C4-2B (cell line): ENCODE measurements around the gene DPEP2.
"Not testable (repeated sequence)": the region's sequence is repeated elsewhere in the genome, so short reads cannot be mapped to it uniquely, and the experiment has no call there.

ENCODE experiments used
- H3K27ac ChIP-seq: fragments of 450-650 bp; 2 replicates; pipeline ENCODE4 v1.5.1; 2017
- ZFX ChIP-seq: fragments of 450-650 bp; IDR thresholded peaks from 2 replicates; pipeline ENCODE4 v1.6.1; 2017
- TF ChIP-seq, protein P1 (sequence below): fragments of 450-650 bp; conservative IDR thresholded peaks from 2 replicates; pipeline ENCODE4 v1.5.1; 2017; ENCODE audit warnings: mild to moderate bottlenecking

The DPEP2 gene

DNA sequence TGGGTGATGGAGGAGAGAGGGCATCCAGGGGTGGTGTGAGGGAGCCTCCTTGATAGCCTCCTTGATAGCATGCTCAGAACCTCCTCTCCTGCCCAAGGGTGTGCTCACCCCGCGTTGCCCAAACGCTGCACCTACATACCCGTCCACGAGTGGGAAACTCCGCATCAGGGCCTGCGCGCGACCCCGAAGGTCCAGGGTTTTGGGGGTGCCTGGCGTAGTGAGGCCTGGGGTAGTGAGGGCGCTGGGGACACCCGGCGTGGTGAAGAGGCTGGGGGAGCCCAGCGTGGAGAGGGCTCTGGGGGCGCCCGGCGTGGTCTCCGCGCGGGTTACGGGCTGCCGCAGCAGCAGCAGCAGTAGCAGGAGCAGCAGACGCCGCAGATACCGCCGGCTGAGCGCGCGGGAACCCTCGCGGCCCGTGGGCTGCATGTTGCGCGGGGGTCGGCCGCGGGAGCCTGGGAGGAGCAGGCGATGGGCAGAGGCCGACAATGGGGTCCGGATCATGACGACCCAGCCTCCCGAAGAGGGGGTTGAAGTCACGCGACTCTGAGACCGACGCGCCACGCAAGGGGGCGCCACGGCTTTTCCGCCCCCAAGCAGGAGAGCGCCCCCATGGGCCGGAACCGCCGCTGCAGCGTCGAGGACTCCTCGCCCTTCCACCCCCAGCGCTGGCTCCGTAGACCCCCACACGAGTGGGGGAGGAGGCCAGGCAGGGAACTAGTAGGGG lies 19.2 kb downstream of the DPEP2 start, which contains the start of gene DPEP3:
Gene DPEP3, minus strand, starts transcription at position 545 of the 724 bp plus-strand sequence. Its CDS starts 119 bp downstream, at position 426.
- TF ChIP-seq, protein P1, sequence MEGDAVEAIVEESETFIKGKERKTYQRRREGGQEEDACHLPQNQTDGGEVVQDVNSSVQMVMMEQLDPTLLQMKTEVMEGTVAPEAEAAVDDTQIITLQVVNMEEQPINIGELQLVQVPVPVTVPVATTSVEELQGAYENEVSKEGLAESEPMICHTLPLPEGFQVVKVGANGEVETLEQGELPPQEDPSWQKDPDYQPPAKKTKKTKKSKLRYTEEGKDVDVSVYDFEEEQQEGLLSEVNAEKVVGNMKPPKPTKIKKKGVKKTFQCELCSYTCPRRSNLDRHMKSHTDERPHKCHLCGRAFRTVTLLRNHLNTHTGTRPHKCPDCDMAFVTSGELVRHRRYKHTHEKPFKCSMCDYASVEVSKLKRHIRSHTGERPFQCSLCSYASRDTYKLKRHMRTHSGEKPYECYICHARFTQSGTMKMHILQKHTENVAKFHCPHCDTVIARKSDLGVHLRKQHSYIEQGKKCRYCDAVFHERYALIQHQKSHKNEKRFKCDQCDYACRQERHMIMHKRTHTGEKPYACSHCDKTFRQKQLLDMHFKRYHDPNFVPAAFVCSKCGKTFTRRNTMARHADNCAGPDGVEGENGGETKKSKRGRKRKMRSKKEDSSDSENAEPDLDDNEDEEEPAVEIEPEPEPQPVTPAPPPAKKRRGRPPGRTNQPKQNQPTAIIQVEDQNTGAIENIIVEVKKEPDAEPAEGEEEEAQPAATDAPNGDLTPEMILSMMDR, result no peak; the same call in 1 of the 2 replicates
- TF ChIP-seq ZFX, result no peak

DNA sequence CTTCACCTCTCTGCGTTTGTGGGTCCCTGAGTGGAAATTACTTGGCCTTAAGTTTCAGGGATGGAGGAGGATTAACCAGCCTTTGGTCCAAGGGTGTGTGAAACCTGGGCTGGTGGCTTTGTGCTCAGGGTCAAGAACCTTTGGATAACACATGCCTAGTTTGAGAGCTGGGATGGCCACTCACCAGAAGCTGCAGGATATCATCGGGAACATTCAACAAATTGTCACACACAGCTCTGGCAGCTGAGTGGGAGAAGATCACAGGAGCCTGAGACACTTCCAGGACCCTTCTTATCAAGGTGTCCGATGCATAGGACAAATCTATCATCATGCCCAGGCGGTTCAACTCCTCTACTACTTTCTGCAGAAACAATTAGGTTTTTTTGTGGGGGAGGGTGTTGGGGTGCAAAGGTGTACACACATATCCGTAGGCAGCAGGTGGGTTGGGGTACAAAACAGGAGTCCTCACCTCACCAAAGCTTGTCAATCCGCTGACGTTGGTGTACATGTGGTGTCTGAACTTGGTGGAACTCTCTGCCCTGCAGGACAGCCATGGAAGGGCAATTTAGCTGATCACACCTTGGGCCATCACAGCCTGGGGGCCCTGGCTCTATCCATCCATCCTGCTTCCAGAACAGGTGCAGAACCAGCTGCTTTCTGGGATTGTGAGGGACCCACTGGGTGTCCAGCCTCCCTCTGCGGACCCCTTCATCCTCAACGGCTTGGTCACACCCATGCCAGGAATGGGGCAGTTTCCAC lies 21.6 kb downstream of the DPEP2 start:
- no peak overlapping the region for H3K27ac ChIP-seq

More for the DNA sequence above, 19.2 kb downstream of the DPEP2 start, which contains the start of gene DPEP3:
- no peak within 1 kb of the TSS for H3K27ac ChIP-seq

DNA sequence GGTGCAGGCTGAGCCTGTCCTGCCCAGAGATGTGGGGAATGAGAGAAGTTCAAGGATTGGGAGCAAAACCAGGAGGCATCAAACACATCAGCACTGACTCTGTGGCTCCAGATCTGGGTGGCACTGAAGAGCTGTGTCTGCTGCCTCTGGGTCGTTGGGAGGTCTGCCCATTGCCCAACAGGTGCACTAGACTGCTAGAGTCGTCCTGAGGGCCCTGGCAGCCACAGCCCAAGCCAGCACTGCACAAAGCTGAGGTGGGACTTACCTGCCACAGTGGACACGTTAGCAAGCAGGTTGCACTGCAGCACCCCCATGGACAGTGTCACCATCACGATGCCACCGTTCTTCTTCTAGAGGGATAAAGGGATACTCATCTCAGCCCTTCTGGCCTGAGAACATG lies 22.3 kb downstream of the DPEP2 start:
- TF ChIP-seq ZFX, result no peak
- TF ChIP-seq, protein P1, result no peak
- H3K27ac ChIP-seq, result no peak overlapping the region

More for the DNA sequence above, 21.6 kb downstream of the DPEP2 start:
- no peak for TF ChIP-seq ZFX
- TF ChIP-seq, protein P1, result no peak

DNA sequence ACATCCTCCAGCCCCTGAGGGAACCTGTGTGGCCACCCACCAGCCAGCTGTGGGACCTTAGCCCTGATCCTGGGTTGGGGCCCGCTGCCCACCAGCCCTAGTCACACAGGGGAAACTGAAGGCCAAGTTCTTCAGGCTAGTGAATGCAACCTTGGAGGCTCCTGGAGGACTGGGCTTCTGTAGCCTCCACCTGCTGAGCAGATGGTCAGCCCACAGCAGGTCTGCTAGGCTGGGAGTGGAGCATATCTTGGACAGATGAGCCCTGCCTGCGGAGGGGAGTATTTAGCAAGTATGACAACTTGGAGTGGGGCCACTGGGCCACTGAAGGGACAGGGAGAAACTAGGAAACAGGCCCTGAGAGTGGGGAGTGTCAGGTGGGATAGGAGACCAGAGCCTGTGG lies 23.1 kb downstream of the DPEP2 start:
- no peak overlapping the region for H3K27ac ChIP-seq
- TF ChIP-seq ZFX, result no peak
- TF ChIP-seq, protein P1, result no peak

DNA sequence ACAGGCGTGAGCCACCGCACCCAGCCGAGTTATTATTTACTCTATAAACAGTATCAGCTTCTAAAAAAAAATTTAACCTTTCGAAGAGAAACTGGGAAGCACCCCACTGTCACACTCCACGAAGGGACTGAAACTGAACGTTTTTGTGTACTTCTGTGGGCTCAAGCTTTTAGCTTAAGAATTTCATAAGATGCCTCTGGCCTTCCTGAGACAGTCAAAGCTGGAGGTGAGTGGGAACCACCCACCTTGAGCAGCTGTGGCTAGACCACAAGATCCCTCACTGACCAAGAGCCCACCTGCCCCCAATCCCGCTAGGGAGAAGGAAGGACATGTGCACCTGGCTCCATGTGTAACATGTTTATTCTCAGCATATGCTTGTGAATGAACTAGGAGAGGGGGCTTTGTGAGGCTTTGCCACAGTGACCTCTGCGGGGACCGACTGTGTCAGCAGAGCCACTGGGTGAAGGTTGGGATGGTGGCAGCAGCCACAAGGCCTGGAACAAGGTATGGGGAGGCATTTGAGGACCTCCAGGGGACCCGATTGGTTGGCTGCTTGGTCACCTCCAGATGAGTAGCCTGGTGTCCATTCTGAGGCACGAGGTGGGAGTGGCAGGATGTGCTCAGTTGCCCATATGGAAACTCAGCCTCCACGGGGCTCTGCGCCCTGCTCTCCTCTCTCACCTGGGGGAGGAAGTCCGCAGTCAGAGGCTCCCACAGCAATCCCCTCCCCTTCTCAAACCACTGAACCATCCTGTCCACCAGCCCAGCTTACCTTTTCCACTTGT lies 23.8 kb downstream of the DPEP2 start:
- TF ChIP-seq, protein P1, result no peak
- no peak for TF ChIP-seq ZFX
- H3K27ac ChIP-seq, result no peak overlapping the region

DNA sequence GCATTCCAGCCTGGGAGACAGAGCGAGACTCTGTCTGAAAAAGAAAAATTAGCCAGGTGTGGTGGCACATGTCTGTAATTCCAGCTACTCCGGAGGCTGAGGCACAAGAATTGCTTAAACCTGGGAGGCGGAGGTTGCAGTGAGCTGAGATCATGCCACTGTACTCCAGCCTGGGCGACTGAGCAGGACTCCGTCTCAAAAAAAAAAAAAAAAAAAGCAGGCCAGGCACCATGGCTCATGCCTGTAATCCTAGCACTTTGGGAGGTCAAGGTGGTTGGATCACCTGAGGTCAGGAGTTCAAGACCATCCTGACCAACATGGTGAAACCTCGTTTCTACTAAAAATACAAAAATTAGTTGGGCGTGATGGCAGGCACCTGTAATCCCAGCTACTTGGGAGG lies 27.0 kb downstream of the DPEP2 start:
- H3K27ac ChIP-seq, result not testable (repeated sequence)

DNA sequence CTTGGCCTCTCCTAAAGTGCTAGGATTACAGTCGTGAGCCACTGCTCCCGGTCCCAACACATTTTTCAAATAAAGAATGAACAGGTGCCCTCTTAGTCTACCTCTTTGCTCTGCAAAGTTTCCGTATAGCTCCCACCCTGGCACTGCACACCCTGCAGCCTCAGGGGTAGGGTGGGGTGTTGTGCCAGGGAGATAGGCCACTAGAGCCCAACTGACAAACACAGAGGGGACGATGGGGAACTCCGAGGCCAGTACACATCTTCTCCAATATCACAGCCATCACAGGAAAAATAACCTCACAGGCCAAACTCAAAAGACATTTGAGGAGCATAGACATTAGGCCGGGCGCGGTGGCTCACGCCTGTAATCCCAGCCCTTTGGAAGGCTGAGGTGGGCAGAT lies 28.2 kb downstream of the DPEP2 start:
- TF ChIP-seq ZFX, result no peak
- TF ChIP-seq, protein P1, result no peak
- H3K27ac ChIP-seq, result no peak overlapping the region
